Endothelial cell of umbilical vein (primary cell): ENCODE measurements around the gene NEXN. TPM values are rescaled to one million over a fixed set of nuclear protein-coding genes. Genes with fewer than 3 reads are reported as not detected.

ENCODE experiments used
- BruUV-seq: library from RNA; stranded (reverse); fragments of 400-500 nt; replicated peaks from 2 replicates; lab custom pipeline; 2021; lab: Mats Ljungman, UMichigan
- CTCF ChIA-PET: fragments of 300-600, 350-600 bp; sonication (Branson Sonifier 250); formaldehyde crosslinking; loops from one replicate; lab custom pipeline; 2021; ENCODE audit warnings: antibody characterized with exemption, inconsistent platforms; lab: Charles Lee
- POLR2A ChIA-PET: fragments of 300-600, 350-600 bp; sonication (Branson Sonifier 250); formaldehyde crosslinking; loops from one replicate; lab custom pipeline; 2021; ENCODE audit warnings: antibody characterized with exemption, inconsistent platforms; lab: Charles Lee
- DNase-seq: peaks from one replicate; pipeline ENCODE4 v3.0.0-alpha.2; 2011; ENCODE audit warnings: low read depth, low spot score
- FAIRE-seq: peaks from 2 replicates; lab custom pipeline; 2011; peaks lifted over from hg19 to GRCh38; lab: Jason Lieb, UNC
- H2AFZ ChIP-seq: 2 replicates; pipeline ENCODE4 v1.6.0; 2012; ENCODE audit warnings: low read depth, low read length, control low read depth, inconsistent platforms
- H3K27ac ChIP-seq: 2 replicates; pipeline ENCODE4 v1.5.1; 2011; ENCODE audit warnings: low read depth, mild to moderate bottlenecking, control low read depth, low read length, moderate library complexity; ENCODE audit not compliant: insufficient read depth
- H3K27me3 ChIP-seq, 2 experiments: 2 replicates each; pipeline versions ENCODE4 v1.6.0 to v1.6.1; 2011; ENCODE audit warnings: low read length in 2 of 2, mixed read lengths in 1 of 2; ENCODE audit not compliant: control insufficient read depth in 2 of 2, insufficient read depth in 2 of 2
- H3K36me3 ChIP-seq, 2 experiments: 2 replicates in 1 of 2; 3 replicates in 1 of 2; pipeline ENCODE4 v1.5.1; 2011; ENCODE audit warnings: low read length in 2 of 2, mild to moderate bottlenecking in 1 of 2, moderate library complexity in 1 of 2; ENCODE audit not compliant: control insufficient read depth in 2 of 2, insufficient read depth in 2 of 2; ENCODE audit errors: extremely low read depth in 1 of 2
- H3K4me1 ChIP-seq: 3 replicates; pipeline ENCODE4 v1.5.1; 2011; ENCODE audit warnings: mild to moderate bottlenecking, low read length; ENCODE audit not compliant: control insufficient read depth, insufficient read depth; ENCODE audit errors: extremely low read depth
- H3K4me2 ChIP-seq: 2 replicates; pipeline ENCODE4 v1.6.1; 2011; ENCODE audit warnings: low read length, control low read depth, mixed read lengths; ENCODE audit not compliant: insufficient read depth
- H3K4me3 ChIP-seq, 3 experiments: fragments of 200-600 bp in 1 of 3; sonication (generic), shearing (Covaris generic) in 1 of 3; replicated peaks in 1 of 3; 2 replicates each; pipeline ENCODE4 v1.5.1; 2011 to 2016; ENCODE audit warnings: control low read depth in 3 of 3, low read length in 3 of 3, mild to moderate bottlenecking in 2 of 3, inconsistent platforms in 1 of 3, low read depth in 1 of 3, moderate library complexity in 1 of 3; ENCODE audit not compliant: insufficient read depth in 1 of 3
- H3K79me2 ChIP-seq: 2 replicates; pipeline ENCODE4 v1.6.0; 2012; ENCODE audit warnings: low read length, inconsistent platforms; ENCODE audit not compliant: control insufficient read depth, insufficient read depth
- H3K9ac ChIP-seq: replicated peaks from 2 replicates; pipeline ENCODE3; 2011; ENCODE audit warnings: low read length, control low read depth; ENCODE audit not compliant: insufficient read depth; ENCODE audit errors: extremely low read depth
- H3K9me1 ChIP-seq: replicated peaks from 3 replicates; pipeline ENCODE4 v1.6.0; 2011; ENCODE audit warnings: mild to moderate bottlenecking, low read length; ENCODE audit not compliant: control insufficient read depth, insufficient read depth; ENCODE audit errors: extremely low read depth
- H3K9me3 ChIP-seq: replicated peaks from 2 replicates; pipeline ENCODE4 v1.5.1; 2012; ENCODE audit warnings: low read length, inconsistent platforms; ENCODE audit not compliant: control insufficient read depth, insufficient read depth
- H4K20me1 ChIP-seq: replicated peaks from 2 replicates; pipeline ENCODE3; 2011; ENCODE audit warnings: mild to moderate bottlenecking, low read length; ENCODE audit not compliant: control insufficient read depth, insufficient read depth; ENCODE audit errors: extremely low read depth
- CTCF ChIP-seq, 2 donors: IDR thresholded peaks; 1 replicate in 1 of 2; 2 replicates in 1 of 2; pipeline ENCODE4 v1.5.1; 2011; ENCODE audit warnings: low read length in 2 of 2, mild to moderate bottlenecking in 2 of 2, moderate library complexity in 2 of 2, control low read depth in 1 of 2, inconsistent platforms in 1 of 2, low read depth in 1 of 2; ENCODE audit not compliant: insufficient read depth in 1 of 2; ENCODE audit errors: extremely low read depth in 1 of 2
- EZH2 ChIP-seq: IDR thresholded peaks from 2 replicates; pipeline ENCODE4 v1.6.1; 2012; ENCODE audit warnings: borderline replicate concordance, low read depth, mild to moderate bottlenecking, moderate library complexity, low read length, inconsistent platforms; ENCODE audit not compliant: severe bottlenecking
- FOS ChIP-seq: IDR thresholded peaks from 2 replicates; pipeline ENCODE4 v1.6.1; 2011; ENCODE audit warnings: mild to moderate bottlenecking, low read length, moderate library complexity, borderline replicate concordance; ENCODE audit not compliant: insufficient read depth
- GATA2 ChIP-seq: IDR thresholded peaks from 2 replicates; pipeline ENCODE4 v1.7.0; 2011; ENCODE audit warnings: low read depth, mild to moderate bottlenecking, moderate library complexity, mixed read lengths, low read length; ENCODE audit not compliant: insufficient read length, insufficient read depth
- JUN ChIP-seq: IDR thresholded peaks from 2 replicates; pipeline ENCODE4 v1.6.1; 2011; ENCODE audit warnings: borderline replicate concordance, low read depth; ENCODE audit not compliant: insufficient read length, insufficient read depth
- MYC ChIP-seq: IDR thresholded peaks from one replicate; pipeline ENCODE4 v1.6.1; 2011; ENCODE audit warnings: mild to moderate bottlenecking, low read depth, low read length
- POLR2A ChIP-seq: IDR thresholded peaks from 2 replicates; pipeline ENCODE4 v1.6.1; 2012; ENCODE audit warnings: low read depth, mild to moderate bottlenecking, control low read depth, low read length
- POLR2AphosphoS5 ChIP-seq: IDR thresholded peaks from 2 replicates; pipeline ENCODE4 v1.6.1; 2012; ENCODE audit warnings: low read depth, mild to moderate bottlenecking, control low read depth, low read length, moderate library complexity; ENCODE audit not compliant: insufficient read depth
- dilution Hi-C: fragments of 300-500 bp; cut with MboI; formaldehyde crosslinking; loops from one replicate; pipeline ENCODE4 v1.15.0; 2019; ENCODE audit warnings: low sequenced_read_pairs; ENCODE audit not compliant: extremely low pct_ligation_motif_present
- intact Hi-C: fragments of 100-400 bp; cut with micrococcal nuclease; formaldehyde crosslinking; loops from one replicate; pipeline ENCODE4 v1.10.0; 2022
- polyA plus RNA-seq, 4 experiments: library from polyadenylated mRNA; depleted of rRNA in 3 of 4; stranded (reverse) in 3 of 4; unstranded in 1 of 4; fragments of >200 nt; gene quantifications; 2 replicates each; pipeline versions ENCODE4 v1.2.1 to v1.2.3, GENCODE V29; 2011 to 2012; ENCODE audit warnings: missing spikeins in 1 of 4
- total RNA-seq: library from RNA; stranded (reverse); gene quantifications from 2 replicates; pipeline ENCODE4 v1.2.3, GENCODE V29; 2021
- TF ChIP-seq, protein P1 (sequence below): IDR thresholded peaks from 2 replicates; pipeline ENCODE4 v1.6.1; 2011; ENCODE audit not compliant: insufficient read depth, insufficient read length

The NEXN gene
- total and polyA plus RNA-seq, 2 donors (not counting 3 experiments of a cell fraction or from before 2014, with no cell fraction given) = 1.0 to 11.7 TPM

- H3K4me2 ChIP-seq = no peak overlapping the region
- peaks cover 22 to 66% of the 10 kb centered on the region in 2 experiments for H3K36me3 ChIP-seq
- no peaks in the 10 kb centered on the region for H3K9me1 ChIP-seq
- H4K20me1 ChIP-seq = peaks cover 4% of the 10 kb centered on the region
- DNase-seq (no peak), FAIRE-seq (no peak)
- H3K9me3 ChIP-seq = no peaks in the 10 kb centered on the region
- no peak overlapping the region for H2AFZ ChIP-seq
- ChIA-PET POLR2A (no interaction called here), CTCF (interaction anchor here (4.2 kb wide), 1 partner anchor 163 kb away, joined by 21 read pairs; no protein-coding TSS in a partner anchor)
- intact Hi-C loops = loop anchor here (2.0 kb wide), 1 partner anchor 13 kb away; no protein-coding TSS in a partner anchor
- H3K4me1 ChIP-seq = peaks cover 15% of the 10 kb centered on the region
- no peak overlapping the region for H3K9ac ChIP-seq
- H3K79me2 ChIP-seq = peaks cover 47% of the 10 kb centered on the region
- BruUV-seq = no TSS peak
- H3K4me3 ChIP-seq = no peak overlapping the region
- dilution Hi-C loops = no loop called here
- H3K27ac ChIP-seq = no peak overlapping the region
- H3K27me3 ChIP-seq = no peaks in the 10 kb centered on the region
- no peak for TF ChIP-seq JUN
- TF ChIP-seq, protein P1, sequence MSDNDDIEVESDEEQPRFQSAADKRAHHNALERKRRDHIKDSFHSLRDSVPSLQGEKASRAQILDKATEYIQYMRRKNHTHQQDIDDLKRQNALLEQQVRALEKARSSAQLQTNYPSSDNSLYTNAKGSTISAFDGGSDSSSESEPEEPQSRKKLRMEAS = no peak
- TF ChIP-seq EZH2 = no peak
- no peak for TF ChIP-seq MYC
- TF ChIP-seq FOS = no peak
- no peak for TF ChIP-seq POLR2AphosphoS5
- no peak for TF ChIP-seq POLR2A
- TF ChIP-seq GATA2 = no peak
- no peak for TF ChIP-seq CTCF (IDR thresholded peaks at IDR 0.05; ENCODE audit: extremely low read depth in 1 of 2, insufficient read depth in 1 of 2, low read depth in 1 of 2, low read length in 2 of 2)
These were observed 62.9 kb downstream of the NEXN start for GRCh38 chr1:77951328-77951727.
